Measurements from ENCODE around the gene FMR1NB.

The FMR1NB gene

DNA sequence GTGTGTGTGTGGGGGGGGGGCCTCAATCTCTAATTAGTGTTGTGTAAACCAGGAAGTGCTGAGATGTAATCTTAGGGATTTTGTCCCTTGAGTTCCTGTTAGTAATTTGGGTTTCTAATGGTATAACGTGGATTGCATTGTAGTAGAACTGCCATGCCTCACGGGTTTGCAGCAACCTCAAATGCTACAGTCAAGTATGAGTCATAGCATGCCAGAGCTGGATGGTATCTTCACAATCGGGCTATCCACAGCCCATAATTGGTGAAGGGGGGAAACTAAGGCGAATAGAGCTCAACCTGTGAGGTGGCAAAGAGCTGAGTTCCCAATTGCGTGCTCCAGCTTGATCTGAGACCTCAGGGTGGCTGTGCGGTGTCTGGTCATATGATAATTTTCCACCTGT lies 2.2 kb upstream of the FMR1NB start:
- intact Hi-C loops (cut with DNase I; ENCODE audit: low total_unique reads): no loop called here
- TF ChIP-seq, protein P1, sequence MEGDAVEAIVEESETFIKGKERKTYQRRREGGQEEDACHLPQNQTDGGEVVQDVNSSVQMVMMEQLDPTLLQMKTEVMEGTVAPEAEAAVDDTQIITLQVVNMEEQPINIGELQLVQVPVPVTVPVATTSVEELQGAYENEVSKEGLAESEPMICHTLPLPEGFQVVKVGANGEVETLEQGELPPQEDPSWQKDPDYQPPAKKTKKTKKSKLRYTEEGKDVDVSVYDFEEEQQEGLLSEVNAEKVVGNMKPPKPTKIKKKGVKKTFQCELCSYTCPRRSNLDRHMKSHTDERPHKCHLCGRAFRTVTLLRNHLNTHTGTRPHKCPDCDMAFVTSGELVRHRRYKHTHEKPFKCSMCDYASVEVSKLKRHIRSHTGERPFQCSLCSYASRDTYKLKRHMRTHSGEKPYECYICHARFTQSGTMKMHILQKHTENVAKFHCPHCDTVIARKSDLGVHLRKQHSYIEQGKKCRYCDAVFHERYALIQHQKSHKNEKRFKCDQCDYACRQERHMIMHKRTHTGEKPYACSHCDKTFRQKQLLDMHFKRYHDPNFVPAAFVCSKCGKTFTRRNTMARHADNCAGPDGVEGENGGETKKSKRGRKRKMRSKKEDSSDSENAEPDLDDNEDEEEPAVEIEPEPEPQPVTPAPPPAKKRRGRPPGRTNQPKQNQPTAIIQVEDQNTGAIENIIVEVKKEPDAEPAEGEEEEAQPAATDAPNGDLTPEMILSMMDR (IDR thresholded peaks at IDR 0.05): no peak
- no peak for DNase-seq
- Histone ChIP-seq H3K27me3 (no peaks in the 10 kb centered on the region), H3K9me3 (no peaks in the 10 kb centered on the region), H3K27ac (no peak overlapping the region), H3K36me3 (no peaks in the 10 kb centered on the region), H3K4me3 (no peak overlapping the region), H3K4me1 (no peaks in the 10 kb centered on the region)

DNA sequence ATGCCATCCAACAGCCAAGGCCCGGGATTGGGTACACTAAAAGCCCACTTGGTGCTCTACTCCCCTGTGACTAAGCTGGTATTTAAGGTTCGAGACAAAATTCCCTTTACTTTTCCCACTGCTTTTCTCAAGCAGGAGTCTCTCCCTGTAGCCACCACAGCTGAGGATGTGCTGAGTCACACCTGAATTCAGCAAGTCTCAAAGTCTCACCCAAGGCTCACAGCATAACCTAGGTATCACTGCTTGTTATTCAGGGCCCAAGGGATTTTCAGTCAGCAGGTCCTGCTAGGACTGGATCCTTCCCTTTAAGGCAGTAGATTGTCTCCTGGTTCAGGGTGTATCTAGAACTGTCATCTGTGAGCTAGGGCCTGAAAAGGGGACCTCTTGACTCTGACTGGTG lies 39.2 kb downstream of the FMR1NB start:
- intact Hi-C loops (cut with DNase I; ENCODE audit: low total_unique reads): no loop called here
- H3K9me3 ChIP-seq: no peaks in the 10 kb centered on the region
- TF ChIP-seq, protein P1 (IDR thresholded peaks at IDR 0.05): no peak

DNA sequence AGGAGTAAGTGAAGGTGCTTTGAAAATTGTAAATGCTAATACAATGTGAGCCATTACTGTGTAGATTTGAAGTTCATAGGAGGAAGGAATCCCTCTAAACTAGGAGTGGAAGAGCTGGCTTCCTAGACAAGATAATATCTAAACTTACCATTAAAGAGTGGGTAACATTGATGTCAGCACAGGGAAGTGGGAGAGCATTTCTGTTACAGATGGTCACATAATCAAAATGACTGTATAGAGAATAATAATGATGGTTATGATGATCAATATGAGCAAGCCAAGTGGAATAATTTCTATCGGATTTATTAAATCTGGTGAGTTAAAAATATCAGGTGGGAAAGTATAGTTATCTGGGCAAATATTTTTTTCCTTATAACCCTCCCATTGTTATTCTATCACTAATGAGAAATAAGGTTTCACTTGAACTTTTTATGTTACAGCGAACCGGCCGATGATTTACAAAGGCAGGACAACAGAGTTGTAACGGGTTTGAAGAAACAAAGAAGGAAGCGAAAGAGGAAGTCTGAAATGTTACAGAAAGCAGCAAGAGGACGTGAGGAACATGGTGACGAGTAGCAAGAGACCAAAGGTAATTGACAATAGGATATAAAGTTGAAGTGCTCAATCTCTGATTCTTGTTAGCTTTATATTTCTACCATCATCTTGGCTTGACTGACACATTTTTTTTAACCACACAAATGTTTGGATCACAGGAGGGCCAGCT lies 43.5 kb downstream of the FMR1NB start:
- TF ChIP-seq, protein P1 (IDR thresholded peaks at IDR 0.05): no peak
- intact Hi-C loops (cut with DNase I; ENCODE audit: low total_unique reads): no loop called here
- H3K27me3 ChIP-seq: no peaks in the 10 kb centered on the region

More for the DNA sequence above, 39.2 kb downstream of the FMR1NB start:
- Histone ChIP-seq H3K27me3 (no peaks in the 10 kb centered on the region), H3K27ac (no peak overlapping the region), H3K4me3 (no peak overlapping the region), H3K36me3 (no peaks in the 10 kb centered on the region), H3K4me1 (no peaks in the 10 kb centered on the region)
- DNase-seq: no peak

DNA sequence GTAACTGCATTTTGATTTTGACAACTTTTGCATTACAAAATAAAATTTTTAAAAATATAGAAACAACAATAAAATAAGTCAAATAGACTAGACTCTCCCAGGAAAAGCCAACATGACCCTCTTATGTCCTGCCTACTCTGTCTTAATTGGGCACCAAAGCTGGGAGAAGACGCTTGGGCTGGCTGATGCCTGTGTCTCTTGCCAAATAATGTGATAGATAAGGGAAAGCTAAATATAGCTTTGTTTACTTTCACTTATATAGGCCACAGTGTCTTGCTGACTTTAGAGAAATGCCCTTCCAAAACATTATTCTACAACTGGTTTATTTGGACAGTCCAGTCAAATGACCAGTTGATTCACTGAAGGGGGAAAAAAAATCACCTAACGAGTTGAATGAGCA lies 54.2 kb downstream of the FMR1NB start:
- TF ChIP-seq, protein P1 (IDR thresholded peaks at IDR 0.05): no peak
- H3K36me3 ChIP-seq: no peaks in the 10 kb centered on the region
- H3K4me3 ChIP-seq: no peak overlapping the region
- no peaks in the 10 kb centered on the region for H3K27me3 ChIP-seq
- no peak for DNase-seq
- H3K4me1 ChIP-seq: no peaks in the 10 kb centered on the region
- intact Hi-C loops (cut with DNase I; ENCODE audit: low total_unique reads): no loop called here
- H3K27ac ChIP-seq: no peak overlapping the region
- no peaks in the 10 kb centered on the region for H3K9me3 ChIP-seq

More for the DNA sequence above, 43.5 kb downstream of the FMR1NB start:
- no peaks in the 10 kb centered on the region for H3K36me3 ChIP-seq
- no peaks in the 10 kb centered on the region for H3K9me3 ChIP-seq
- no peak overlapping the region for H3K27ac ChIP-seq
- no peak overlapping the region for H3K4me3 ChIP-seq
- no peaks in the 10 kb centered on the region for H3K4me1 ChIP-seq
- DNase-seq: no peak

DNA sequence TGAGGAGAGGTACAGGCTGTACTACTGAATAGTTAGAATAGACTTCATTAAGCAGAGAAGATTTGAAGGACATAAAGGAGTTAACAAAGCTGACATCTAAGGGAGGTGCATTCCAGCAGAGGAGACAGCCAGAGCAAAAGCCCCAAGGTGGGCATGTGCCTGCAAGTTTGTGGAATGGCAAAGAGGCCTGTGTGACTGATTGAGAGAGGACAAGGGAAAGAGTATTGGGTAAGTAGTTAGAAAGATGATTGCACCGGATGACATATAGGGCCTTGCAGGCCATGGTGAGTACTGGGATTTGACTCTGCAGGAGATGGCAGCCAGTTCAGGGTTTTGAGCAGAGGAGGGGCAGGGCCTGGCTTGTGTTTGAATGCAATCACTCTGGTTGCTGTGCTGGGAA lies 55.9 kb downstream of the FMR1NB start:
- intact Hi-C loops (cut with DNase I; ENCODE audit: low total_unique reads): no loop called here
- TF ChIP-seq, protein P1 (IDR thresholded peaks at IDR 0.05): no peak
- Histone ChIP-seq H3K27ac (no peak overlapping the region), H3K4me1 (no peaks in the 10 kb centered on the region), H3K36me3 (no peaks in the 10 kb centered on the region), H3K4me3 (no peak overlapping the region), H3K27me3 (no peaks in the 10 kb centered on the region), H3K9me3 (no peaks in the 10 kb centered on the region)
- no peak for DNase-seq
